ENCODE measurements around the gene SPSB2.

SPSB2 gene

GRCh38 chr12:6843118-6843902, 29.8 kb downstream of the SPSB2 start:
- no peak overlapping the region for H3K27ac ChIP-seq (ENCODE audit: low read depth, low read length)
- H3K4me3 ChIP-seq (ENCODE audit: low read length) = no peak overlapping the region
- H3F3A ChIP-seq (ENCODE audit: control insufficient read depth, insufficient read depth) = peaks cover 13% of the 10 kb centered on the region
- H3K9me3 ChIP-seq (ENCODE audit: control insufficient read depth, insufficient read depth, low read length) = no peaks in the 10 kb centered on the region
- H3K9me2 ChIP-seq (replicated peaks; ENCODE audit: control insufficient read depth, low read length) = no peaks in the 10 kb centered on the region
- TF ChIP-seq CTCF (IDR thresholded peaks at IDR 0.05; ENCODE audit: low read depth, low read length, poor library complexity, severe bottlenecking) (peak; percentile 26), EZH2phosphoT487 (IDR thresholded peaks at IDR 0.05; ENCODE audit: borderline replicate concordance, low read length) (no peak)
- no peak overlapping the region for H3K4me2 ChIP-seq (ENCODE audit: low read length)
- H3K27me3 ChIP-seq (ENCODE audit: control insufficient read depth, low read length) = no peaks in the 10 kb centered on the region
- H3K79me2 ChIP-seq (ENCODE audit: control insufficient read depth, low read length) = no peaks in the 10 kb centered on the region
- no peaks in the 10 kb centered on the region for H4K20me1 ChIP-seq (ENCODE audit: control insufficient read depth, insufficient read depth, low read depth, low read length)
- H3K4me1 ChIP-seq (ENCODE audit: control insufficient read depth, low read length) = peaks cover 37% of the 10 kb centered on the region
- peaks cover 25% of the 10 kb centered on the region for H3K36me3 ChIP-seq (ENCODE audit: control insufficient read depth, low read length)

GRCh38 chr12:6842075-6842474, 31.0 kb downstream of the SPSB2 start:
- H3K79me2 ChIP-seq (ENCODE audit: control insufficient read depth, low read length) = no peaks in the 10 kb centered on the region
- no peaks in the 10 kb centered on the region for H3K9me2 ChIP-seq (replicated peaks; ENCODE audit: control insufficient read depth, low read length)
- H3K4me2 ChIP-seq (ENCODE audit: low read length) = no peak overlapping the region
- H3F3A ChIP-seq (ENCODE audit: control insufficient read depth, insufficient read depth) = peaks cover 13% of the 10 kb centered on the region
- no peaks in the 10 kb centered on the region for H3K27me3 ChIP-seq (ENCODE audit: control insufficient read depth, low read length)
- peaks cover 14% of the 10 kb centered on the region for H3K36me3 ChIP-seq (ENCODE audit: control insufficient read depth, low read length)
- H3K4me1 ChIP-seq (ENCODE audit: control insufficient read depth, low read length) = peaks cover 42% of the 10 kb centered on the region
- H3K9me3 ChIP-seq (ENCODE audit: control insufficient read depth, insufficient read depth, low read length) = no peaks in the 10 kb centered on the region
- TF ChIP-seq CTCF (IDR thresholded peaks at IDR 0.05; ENCODE audit: low read depth, low read length, poor library complexity, severe bottlenecking) = no peak
- TF ChIP-seq EZH2phosphoT487 (IDR thresholded peaks at IDR 0.05; ENCODE audit: borderline replicate concordance, low read length) = no peak
- no peaks in the 10 kb centered on the region for H4K20me1 ChIP-seq (ENCODE audit: control insufficient read depth, insufficient read depth, low read depth, low read length)
- H3K27ac ChIP-seq (ENCODE audit: low read depth, low read length) = no peak overlapping the region
- no peak overlapping the region for H3K4me3 ChIP-seq (ENCODE audit: low read length)

GRCh38 chr12:6840761-6841515, 32.2 kb downstream of the SPSB2 start, which contains the start of gene GNB3:
TSS of gene GNB3 (plus strand) at chr12:6840925. CDS start at chr12:6841288, 363 bp downstream.
- peak within 1 kb of the TSS; percentile 69 for H3K4me3 ChIP-seq (ENCODE audit: low read length)
- peaks cover 11% of the 10 kb centered on the region for H3F3A ChIP-seq (ENCODE audit: control insufficient read depth, insufficient read depth)
- TF ChIP-seq CTCF (IDR thresholded peaks at IDR 0.05; ENCODE audit: low read depth, low read length, poor library complexity, severe bottlenecking) = no peak
- TF ChIP-seq EZH2phosphoT487 (IDR thresholded peaks at IDR 0.05; ENCODE audit: borderline replicate concordance, low read length) = no peak
- H3K27me3 ChIP-seq (ENCODE audit: control insufficient read depth, low read length) = no peaks in the 10 kb centered on the region
- H3K79me2 ChIP-seq (ENCODE audit: control insufficient read depth, low read length) = no peaks in the 10 kb centered on the region
- H3K4me1 ChIP-seq (ENCODE audit: control insufficient read depth, low read length) = peaks cover 44% of the 10 kb centered on the region
- H3K27ac ChIP-seq (ENCODE audit: low read depth, low read length) = peak within 1 kb of the TSS; percentile 86
- peaks cover 2% of the 10 kb centered on the region for H3K36me3 ChIP-seq (ENCODE audit: control insufficient read depth, low read length)
- H3K4me2 ChIP-seq (ENCODE audit: low read length) = peak within 1 kb of the TSS; percentile 97
- H4K20me1 ChIP-seq (ENCODE audit: control insufficient read depth, insufficient read depth, low read depth, low read length) = no peaks in the 10 kb centered on the region
- no peaks in the 10 kb centered on the region for H3K9me2 ChIP-seq (replicated peaks; ENCODE audit: control insufficient read depth, low read length)
- H3K9me3 ChIP-seq (ENCODE audit: control insufficient read depth, insufficient read depth, low read length) = no peaks in the 10 kb centered on the region
